Measurements from ENCODE around the gene BAK1. TPM values are rescaled to one million over a fixed set of nuclear protein-coding genes. Genes with fewer than 3 reads are reported as not detected.
A peak's percentile ranks its signal among the peaks of the same experiment; 100 is the strongest.

Gene BAK1
- total RNA-seq, 1 donor from 2014 or later = 19.2 TPM

GRCh38 chr6:33590531-33591198 is 10.6 kb upstream of the BAK1 start:
- H3K27ac ChIP-seq = peak overlapping the region; percentile 87

GRCh38 chr6:33589731-33590530 is 9.9 kb upstream of the BAK1 start:
- H3K9me3 ChIP-seq = no peaks in the 10 kb centered on the region
- peaks cover 45% of the 10 kb centered on the region for H3K4me1 ChIP-seq
- H3K4me3 ChIP-seq = no peak overlapping the region
- TF ChIP-seq POLR2A (IDR thresholded peaks at IDR 0.05) (no peak), POLR2AphosphoS5 (IDR thresholded peaks at IDR 0.05; ENCODE audit: insufficient read depth in 1 of 2, low read depth in 1 of 2) (peak; percentile 61 to 70), CTCF (IDR thresholded peaks at IDR 0.05) (peak; percentile 56 to 70 (median 69))
- H3K36me3 ChIP-seq = no peaks in the 10 kb centered on the region
- H3K27ac ChIP-seq = peak overlapping the region; percentile 87
- DNase-seq (ENCODE audit: extremely low spot score in 2 of 2) = peak in 1 of 2 donors; percentile 93
- no peaks in the 10 kb centered on the region for H3K27me3 ChIP-seq
- intact Hi-C loops (cut with DNase I) = loop anchor here (5.0 to 10.0 kb wide), 3 partner anchors 32 to 555 kb away; partner anchors contain the start of genes GRM4 and ITPR3

More at GRCh38 chr6:33590531-33591198, 10.6 kb upstream of the BAK1 start:
- H3K9me3 ChIP-seq = no peaks in the 10 kb centered on the region
- no peak for DNase-seq (ENCODE audit: extremely low spot score in 2 of 2)
- no peaks in the 10 kb centered on the region for H3K36me3 ChIP-seq
- intact Hi-C loops (cut with DNase I) = loop anchor here (5.0 kb wide), 1 partner anchor 112 kb away; no protein-coding TSS in a partner anchor
- TF ChIP-seq POLR2AphosphoS5 (IDR thresholded peaks at IDR 0.05; ENCODE audit: insufficient read depth in 1 of 2, low read depth in 1 of 2) (no peak), CTCF (IDR thresholded peaks at IDR 0.05) (no peak), POLR2A (IDR thresholded peaks at IDR 0.05) (no peak)
- no peak overlapping the region for H3K4me3 ChIP-seq
- H3K27me3 ChIP-seq = no peaks in the 10 kb centered on the region
- peaks cover 40% of the 10 kb centered on the region for H3K4me1 ChIP-seq

- TF ChIP-seq CTCF (IDR thresholded peaks at IDR 0.05) (no peak), POLR2A (IDR thresholded peaks at IDR 0.05) (no peak), POLR2AphosphoS5 (IDR thresholded peaks at IDR 0.05; ENCODE audit: insufficient read depth in 1 of 2, low read depth in 1 of 2) (no peak)
- intact Hi-C loops (cut with DNase I) = loop anchor here (5.0 to 10.0 kb wide), 2 partner anchors 33 to 555 kb away; partner anchors contain the start of genes GRM4 and ITPR3
Observed at GRCh38 chr6:33589392-33589730, 9.3 kb upstream of the BAK1 start.

GRCh38 chr6:33588894-33589293 is 8.8 kb upstream of the BAK1 start:
- no peaks in the 10 kb centered on the region for H3K9me3 ChIP-seq
- no peak for TF ChIP-seq POLR2AphosphoS5 (IDR thresholded peaks at IDR 0.05; ENCODE audit: insufficient read depth in 1 of 2, low read depth in 1 of 2)
- TF ChIP-seq POLR2A (IDR thresholded peaks at IDR 0.05) = no peak
- H3K4me3 ChIP-seq = no peak overlapping the region
- DNase-seq (ENCODE audit: extremely low spot score in 2 of 2) = peak in 1 of 2 donors; percentile 84
- peaks cover 45% of the 10 kb centered on the region for H3K4me1 ChIP-seq
- intact Hi-C loops (cut with DNase I) = loop anchor here (5.0 to 10.0 kb wide), 2 partner anchors 33 to 556 kb away; partner anchors contain the start of genes GRM4 and ITPR3
- H3K27ac ChIP-seq = peak overlapping the region; percentile 87
- no peaks in the 10 kb centered on the region for H3K36me3 ChIP-seq
- no peaks in the 10 kb centered on the region for H3K27me3 ChIP-seq

More at GRCh38 chr6:33589392-33589730, 9.3 kb upstream of the BAK1 start:
- H3K36me3 ChIP-seq = no peaks in the 10 kb centered on the region
- no peak overlapping the region for H3K4me3 ChIP-seq
- H3K4me1 ChIP-seq = peaks cover 45% of the 10 kb centered on the region
- no peaks in the 10 kb centered on the region for H3K27me3 ChIP-seq
- peak overlapping the region; percentile 87 for H3K27ac ChIP-seq
- no peaks in the 10 kb centered on the region for H3K9me3 ChIP-seq
- DNase-seq (ENCODE audit: extremely low spot score in 2 of 2) = peak in 1 of 2 donors; percentile 87

- DNase-seq (ENCODE audit: extremely low spot score in 2 of 2) = no peak
- intact Hi-C loops (cut with DNase I) = loop anchor here (5.0 to 10.0 kb wide), 2 partner anchors 35 to 557 kb away; partner anchors contain the start of genes GRM4 and ITPR3
- Histone ChIP-seq H3K27me3 (no peaks in the 10 kb centered on the region), H3K36me3 (no peaks in the 10 kb centered on the region), H3K4me1 (peaks cover 34% of the 10 kb centered on the region), H3K27ac (no peak overlapping the region), H3K4me3 (no peak overlapping the region), H3K9me3 (no peaks in the 10 kb centered on the region)
- no peak for TF ChIP-seq CTCF (IDR thresholded peaks at IDR 0.05)
- TF ChIP-seq POLR2A (IDR thresholded peaks at IDR 0.05) = no peak
- TF ChIP-seq POLR2AphosphoS5 (IDR thresholded peaks at IDR 0.05; ENCODE audit: insufficient read depth in 1 of 2, low read depth in 1 of 2) = no peak
Observed at GRCh38 chr6:33587529-33587928, 7.5 kb upstream of the BAK1 start.
